Activated CD8-positive, alpha-beta memory T cell treated with anti-CD3 and anti-CD28 coated beads, Interleukin-2, amount 50 U/mL, for 1 hour (primary cell): ENCODE measurements around the gene LRRC7.
"Not testable (repeated sequence)": the region's sequence is repeated elsewhere in the genome, so short reads cannot be mapped to it uniquely, and the experiment has no call there.

ENCODE experiments used
- DNase-seq: peaks from one replicate; pipeline ENCODE4 v3.0.0-alpha.2; 2020; ENCODE audit errors: extremely low read depth

LRRC7 gene

DNA sequence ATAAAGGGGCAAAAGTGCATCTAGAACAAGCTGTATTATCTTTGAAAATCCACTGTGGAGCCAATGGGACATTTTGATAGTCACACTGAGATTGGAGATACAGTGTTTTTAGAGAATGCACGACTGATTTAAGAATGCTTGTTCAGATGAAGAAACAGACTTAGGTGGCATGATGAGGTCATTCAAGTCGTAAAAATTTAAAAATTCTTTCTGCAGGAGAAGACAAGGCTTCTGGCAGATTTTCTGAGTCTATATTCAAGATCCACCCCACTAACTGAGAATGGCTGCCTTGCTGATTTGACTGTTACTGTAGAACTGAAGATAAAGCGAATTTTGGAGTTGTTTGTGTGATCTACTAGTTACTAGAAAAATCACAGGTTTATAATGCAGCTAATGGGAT is 310.6 kb downstream of the LRRC7 start:
- no peak for DNase-seq

- DNase-seq = not testable (repeated sequence)
Observed at GRCh38 chr1:69888016-69888415, 320.3 kb downstream of the LRRC7 start.

GRCh38 chr1:69888657-69889056 is 320.9 kb downstream of the LRRC7 start:
- no peak for DNase-seq

DNA sequence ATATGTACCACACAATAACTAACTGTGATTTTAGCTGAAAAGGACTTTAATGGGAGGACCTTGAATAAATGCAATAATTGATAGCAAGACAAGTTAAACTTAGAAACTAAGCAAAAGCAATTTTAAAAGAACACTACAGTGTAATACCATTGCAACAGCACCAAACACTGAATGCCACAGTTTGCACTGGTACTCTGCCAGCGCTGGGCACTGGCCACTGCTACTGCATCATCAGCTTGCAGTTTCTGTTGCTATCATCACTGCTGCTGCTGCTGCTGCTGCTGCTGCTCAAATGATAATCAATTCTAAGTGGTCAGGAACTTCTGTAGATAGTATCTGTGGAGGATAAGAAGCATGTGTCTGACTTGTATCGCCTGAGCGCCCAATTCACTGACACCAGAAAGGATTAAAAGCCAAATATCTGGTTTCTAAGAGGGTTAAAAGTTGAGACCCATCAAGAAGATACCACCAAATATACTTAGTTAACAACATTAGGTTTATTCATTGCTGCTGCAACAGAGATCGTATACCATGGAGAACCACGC is 330.8 kb downstream of the LRRC7 start:
- DNase-seq = no peak

- no peak for DNase-seq
Observed at GRCh38 chr1:69911301-69911801, 343.6 kb downstream of the LRRC7 start.

- no peak for DNase-seq
Observed at GRCh38 chr1:69913977-69914376, 346.3 kb downstream of the LRRC7 start.

GRCh38 chr1:69914976-69915765 is 347.4 kb downstream of the LRRC7 start:
- DNase-seq = no peak

- no peak for DNase-seq
Observed at GRCh38 chr1:69919129-69919921, 351.6 kb downstream of the LRRC7 start.

DNA sequence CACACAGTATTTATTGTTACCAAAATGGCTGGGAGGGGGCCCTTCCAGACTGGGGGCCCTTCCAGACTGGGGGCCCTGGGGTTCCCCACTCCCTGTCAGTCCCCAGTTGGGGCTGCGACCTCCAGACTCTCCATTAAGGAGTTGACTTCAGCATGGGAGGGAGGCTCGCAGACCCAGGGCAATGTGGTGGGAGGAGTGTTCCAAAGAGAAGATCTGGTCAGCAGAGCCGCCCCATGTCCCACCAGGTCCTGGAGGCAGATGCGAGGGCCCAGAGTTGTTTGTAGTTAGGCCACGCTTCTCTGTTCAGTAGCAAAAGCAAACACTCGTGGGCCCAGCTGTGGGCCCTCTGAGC is 352.2 kb downstream of the LRRC7 start:
- no peak for DNase-seq

DNA sequence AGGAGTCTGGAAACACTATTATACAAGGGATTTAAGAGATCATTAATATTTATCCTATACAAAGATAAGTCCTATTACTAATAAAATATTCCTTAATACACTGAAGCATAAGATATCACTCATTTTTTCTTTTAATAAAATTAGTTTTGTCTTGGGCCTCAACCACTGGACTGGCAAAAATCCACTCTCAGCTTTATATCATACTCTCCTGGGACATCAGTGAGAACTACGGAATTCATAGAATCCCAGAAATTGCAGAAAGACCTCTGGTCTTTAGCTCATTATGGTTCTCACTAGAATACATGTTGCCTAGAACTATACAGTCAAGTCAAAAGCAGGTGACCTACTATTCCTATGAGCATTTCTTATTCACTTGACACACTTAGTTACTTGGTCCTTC is 352.7 kb downstream of the LRRC7 start:
- no peak for DNase-seq

GRCh38 chr1:69921486-69921885 is 353.8 kb downstream of the LRRC7 start:
- DNase-seq = no peak

- DNase-seq = not testable (repeated sequence)
Observed at GRCh38 chr1:69928234-69928633, 360.5 kb downstream of the LRRC7 start.

- DNase-seq = no peak
Observed at GRCh38 chr1:69929308-69930057, 361.8 kb downstream of the LRRC7 start.

- DNase-seq = no peak
Observed at GRCh38 chr1:69930396-69930795, 362.7 kb downstream of the LRRC7 start.

DNA sequence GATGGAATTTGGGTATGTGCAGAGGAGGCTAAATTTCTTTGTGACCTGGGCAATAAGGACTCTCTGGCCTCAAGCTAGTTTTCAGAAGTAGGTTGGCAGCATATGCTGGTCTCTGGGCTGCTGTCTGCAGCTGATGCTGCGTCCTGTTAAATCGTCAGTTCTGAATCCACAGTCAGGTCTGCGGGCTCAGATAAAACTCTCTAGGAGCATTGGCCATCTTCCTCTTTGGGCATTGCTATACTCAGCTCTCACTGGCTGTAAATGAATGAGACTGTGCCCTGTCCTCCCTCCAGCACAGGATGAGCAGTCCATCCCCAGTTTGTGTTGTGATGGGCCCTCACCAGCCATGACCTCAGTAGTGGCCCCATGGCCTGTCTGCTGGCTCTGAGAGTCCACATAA is 365.0 kb downstream of the LRRC7 start:
- DNase-seq = no peak

DNA sequence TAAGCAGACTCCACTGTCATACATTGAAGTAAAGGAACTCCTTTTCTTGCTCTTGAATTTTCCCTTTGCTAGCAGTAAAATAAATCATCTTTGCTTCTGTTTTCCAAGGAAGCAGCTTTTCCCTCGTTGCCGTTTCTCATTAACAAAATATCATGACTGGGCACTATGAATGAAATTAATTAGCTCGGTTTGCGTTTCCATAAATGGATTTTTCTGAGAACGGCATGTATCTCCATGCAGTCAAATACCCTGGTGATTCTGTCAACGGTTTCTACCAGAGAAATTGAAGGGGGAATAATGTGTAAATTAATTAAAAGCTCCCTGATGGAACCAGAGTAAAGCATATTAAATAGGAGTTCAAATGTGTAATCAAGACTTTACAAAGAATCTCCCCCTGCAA is 372.5 kb downstream of the LRRC7 start:
- no peak for DNase-seq

DNA sequence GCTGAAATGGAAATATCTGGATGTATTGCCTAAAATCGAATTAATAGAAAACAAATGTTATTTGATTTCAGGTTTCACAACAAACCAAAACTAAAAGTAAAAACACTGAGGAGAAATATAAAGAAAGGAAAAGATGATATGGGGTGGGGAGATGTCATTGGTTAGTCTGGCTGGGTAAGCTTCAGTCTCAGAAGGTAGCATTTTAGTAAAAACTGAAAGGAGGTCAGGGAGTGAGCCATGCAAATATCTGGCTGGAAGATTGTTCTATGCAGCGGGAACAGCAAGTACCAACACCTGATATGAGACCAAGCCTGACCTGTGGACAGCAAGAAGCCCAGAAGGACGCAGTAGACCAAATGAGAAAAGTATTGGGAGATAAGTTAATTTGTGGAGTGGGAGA is 373.1 kb downstream of the LRRC7 start:
- DNase-seq = no peak

GRCh38 chr1:69943030-69943429 is 375.3 kb downstream of the LRRC7 start:
- DNase-seq = no peak

DNA sequence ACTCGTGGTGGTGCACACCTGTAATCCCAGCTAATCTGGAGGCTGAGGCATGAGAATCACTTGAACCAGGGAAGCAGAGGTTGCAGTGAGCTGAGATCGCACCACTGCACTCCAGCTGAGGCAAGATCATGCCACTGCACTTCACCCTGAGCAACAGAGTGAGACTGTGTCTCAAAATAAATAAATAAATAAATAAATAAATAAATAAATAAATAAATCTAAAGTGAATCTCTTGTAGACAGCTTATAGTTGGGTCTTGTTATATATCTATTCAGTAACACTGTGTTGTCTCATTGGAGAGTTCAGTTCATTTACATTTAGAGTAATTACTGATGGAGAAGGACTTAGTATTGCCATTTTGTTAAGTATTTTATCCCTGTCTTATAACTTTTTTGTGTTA is 379.2 kb downstream of the LRRC7 start:
- no peak for DNase-seq

GRCh38 chr1:69947837-69948236 is 380.1 kb downstream of the LRRC7 start:
- DNase-seq = no peak

DNA sequence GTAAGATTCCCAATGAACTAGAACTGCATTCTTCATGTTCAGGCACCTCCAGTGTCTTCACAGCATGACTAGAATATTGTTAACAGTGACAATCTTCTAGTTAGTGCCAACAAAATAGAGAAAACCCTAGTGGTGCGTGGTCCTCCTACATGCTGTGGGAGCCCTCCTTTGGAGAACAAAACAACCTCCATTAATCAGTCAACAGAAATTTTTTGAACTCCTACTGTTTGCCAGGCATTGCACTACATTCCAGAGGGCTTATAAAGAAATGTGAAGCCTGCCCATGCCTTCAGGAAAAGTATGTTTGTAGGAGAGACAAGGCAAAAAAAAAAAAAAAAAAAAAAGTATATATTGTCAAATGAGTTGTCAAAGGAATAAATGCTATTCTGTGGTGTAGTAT is 385.0 kb downstream of the LRRC7 start:
- no peak for DNase-seq

DNA sequence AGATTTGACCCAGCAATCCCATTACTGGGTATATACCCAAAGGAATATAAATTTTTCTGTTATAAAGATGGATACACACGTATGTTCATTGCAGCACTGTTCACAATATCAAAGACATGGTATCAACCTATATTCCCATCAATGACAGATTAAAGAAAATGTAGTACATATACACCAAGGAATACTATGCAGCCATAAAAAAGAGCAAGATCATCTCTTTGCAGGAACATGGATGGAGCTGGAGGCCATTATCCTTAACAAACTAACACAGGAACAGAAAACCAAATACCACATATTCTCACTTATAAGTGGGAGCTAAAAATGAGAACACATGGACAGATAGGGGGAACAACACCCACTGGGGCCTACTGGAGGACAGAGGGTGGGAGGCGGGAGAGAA is 394.7 kb downstream of the LRRC7 start:
- not testable (repeated sequence) for DNase-seq
